ENCODE results near the gene APOL6. TPM values are rescaled to one million over a fixed set of nuclear protein-coding genes. Genes with fewer than 3 reads are reported as not detected.
"Not testable (repeated sequence)": the region's sequence is repeated elsewhere in the genome, so short reads cannot be mapped to it uniquely, and the experiment has no call there.

Gene APOL6
- total RNA-seq, 2 donors from 2014 or later = 23.5 to 33.2 TPM

DNA sequence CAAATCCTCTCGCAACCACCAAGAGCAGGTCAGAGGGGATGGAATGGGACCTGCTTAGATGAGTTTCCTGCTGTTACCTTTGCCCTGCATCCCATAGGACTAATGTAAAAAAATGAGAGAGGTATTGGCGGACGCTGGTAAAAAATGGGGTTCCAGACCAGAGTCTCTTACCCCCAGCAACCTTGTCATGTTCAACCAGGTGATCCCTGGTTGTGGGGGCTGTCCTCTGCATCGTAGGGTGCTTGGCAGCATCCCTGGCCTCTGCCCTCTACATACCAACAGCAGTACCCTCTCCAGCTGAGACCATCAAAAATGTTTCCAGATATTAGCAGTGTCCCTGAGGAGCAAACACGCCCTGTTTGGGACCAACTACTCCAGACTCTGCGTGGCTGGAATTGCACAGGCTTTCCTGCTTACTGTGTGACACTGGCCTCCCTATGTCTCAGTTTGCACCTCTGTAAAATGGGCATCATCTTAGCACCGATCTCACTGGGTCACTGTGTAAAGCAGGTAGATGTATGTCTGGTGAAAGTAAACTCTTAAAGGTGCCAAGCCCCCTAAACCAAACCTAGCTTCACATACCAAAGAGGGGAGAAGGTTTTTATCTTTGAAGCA lies 1.5 kb downstream of the APOL6 start:
- peaks cover 21 to 43% of the 10 kb centered on the region in 2 donors for H3K36me3 Mint-ChIP-seq
- no peak for ATAC-seq

GRCh38 chr22:35651085-35651484 lies 2.8 kb downstream of the APOL6 start:
- no peak for ATAC-seq
- DNase-seq (ENCODE audit: low spot score in 2 of 2) = no peak
- H3K27ac Mint-ChIP-seq = no peak overlapping the region
- H3K9me3 Mint-ChIP-seq = peaks cover 0 to 13% of the 10 kb centered on the region in 2 donors
- peaks cover 21 to 56% of the 10 kb centered on the region in 2 donors for H3K36me3 Mint-ChIP-seq

More for the DNA sequence above, 1.5 kb downstream of the APOL6 start:
- DNase-seq (ENCODE audit: low spot score in 2 of 2) = no peak
- peak overlapping the region; percentile 100 for H3K27ac Mint-ChIP-seq
- peaks cover 0 to 9% of the 10 kb centered on the region in 2 donors for H3K9me3 Mint-ChIP-seq

GRCh38 chr22:35653824-35654223 lies 5.6 kb downstream of the APOL6 start:
- ATAC-seq (no peak), DNase-seq (ENCODE audit: low spot score in 2 of 2) (no peak)
- Mint-ChIP-seq H3K36me3 (peaks cover 32 to 76% of the 10 kb centered on the region in 2 donors), H3K27ac (peak overlapping the region in 1 of 2 donors; percentile 11), H3K9me3 (peaks cover 8 to 24% of the 10 kb centered on the region in 2 donors)

- ATAC-seq (no peak), DNase-seq (ENCODE audit: low spot score in 2 of 2) (no peak)
- Mint-ChIP-seq H3K9me3 (peaks cover 8 to 27% of the 10 kb centered on the region in 2 donors), H3K36me3 (peaks cover 34 to 81% of the 10 kb centered on the region in 2 donors), H3K27ac (no peak overlapping the region)
Measured at GRCh38 chr22:35656284-35656752, 8.1 kb downstream of the APOL6 start.

GRCh38 chr22:35657571-35658312 lies 9.5 kb downstream of the APOL6 start:
- H3K9me3 Mint-ChIP-seq = peaks cover 8 to 30% of the 10 kb centered on the region in 2 donors
- ATAC-seq = no peak
- no peak for DNase-seq (ENCODE audit: low spot score in 2 of 2)
- H3K36me3 Mint-ChIP-seq = peaks cover 38 to 93% of the 10 kb centered on the region in 2 donors
- H3K27ac Mint-ChIP-seq = peak overlapping the region; percentile 76 to 97

- H3K27ac Mint-ChIP-seq = peak overlapping the region; percentile 97 to 99
- H3K36me3 Mint-ChIP-seq = peaks cover 47 to 94% of the 10 kb centered on the region in 2 donors
- DNase-seq (ENCODE audit: low spot score in 2 of 2) (no peak), ATAC-seq (peak; percentile 83 to 85)
- H3K9me3 Mint-ChIP-seq = peaks cover 8 to 27% of the 10 kb centered on the region in 2 donors
Measured at GRCh38 chr22:35660291-35661127, 12.3 kb downstream of the APOL6 start.

DNA sequence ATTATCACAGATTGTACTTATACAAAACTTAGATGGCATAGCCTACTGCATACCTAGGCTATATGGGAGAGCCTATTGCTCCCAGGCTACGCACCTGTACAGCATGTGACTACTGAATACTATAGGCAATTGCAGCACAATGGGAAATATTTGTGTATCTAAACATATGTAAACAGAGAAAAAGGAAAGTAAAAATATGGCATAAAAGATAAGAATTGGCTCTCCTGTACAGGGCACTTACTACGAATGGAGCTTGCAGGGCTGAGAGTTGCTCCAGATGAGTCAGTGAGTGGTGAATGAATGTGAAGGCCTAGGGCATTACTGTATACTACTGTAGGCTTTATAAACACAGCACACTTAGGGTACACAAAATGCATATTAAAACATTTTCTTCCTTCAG lies 13.2 kb downstream of the APOL6 start:
- H3K27ac Mint-ChIP-seq = peak overlapping the region; percentile 0 to 97
- ATAC-seq (peak; percentile 55 to 76), DNase-seq (ENCODE audit: low spot score in 2 of 2) (no peak)
- peaks cover 50 to 88% of the 10 kb centered on the region in 2 donors for H3K36me3 Mint-ChIP-seq
- H3K9me3 Mint-ChIP-seq = peaks cover 8 to 25% of the 10 kb centered on the region in 2 donors

DNA sequence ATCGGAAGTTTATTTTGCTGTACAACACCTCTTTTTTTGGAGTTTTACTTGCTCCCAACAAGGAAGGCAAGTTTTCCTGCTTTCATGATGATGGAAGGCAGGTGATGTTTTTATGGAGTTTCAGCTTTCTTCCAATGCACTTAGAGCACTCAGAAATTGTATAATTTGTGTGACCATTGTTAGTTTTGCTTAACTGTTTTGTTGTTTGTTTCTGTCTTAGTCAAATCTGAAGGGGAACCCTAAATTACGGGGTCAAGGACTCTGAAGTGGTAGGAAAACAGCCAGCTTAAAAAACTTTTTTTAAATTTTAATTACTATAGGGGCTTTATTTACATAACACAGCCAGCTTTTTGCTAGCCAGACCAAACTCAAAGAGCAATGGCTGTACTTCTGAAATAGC lies 14.7 kb downstream of the APOL6 start:
- ATAC-seq (no peak), DNase-seq (ENCODE audit: low spot score in 2 of 2) (no peak)
- Mint-ChIP-seq H3K36me3 (peaks cover 51 to 88% of the 10 kb centered on the region in 2 donors), H3K27ac (peak overlapping the region in 1 of 2 donors; percentile 97), H3K9me3 (peaks cover 8 to 23% of the 10 kb centered on the region in 2 donors)

GRCh38 chr22:35663371-35663770 lies 15.1 kb downstream of the APOL6 start:
- Mint-ChIP-seq H3K36me3 (peaks cover 51 to 87% of the 10 kb centered on the region in 2 donors), H3K27ac (peak overlapping the region; percentile 29 to 97), H3K9me3 (peaks cover 4 to 19% of the 10 kb centered on the region in 2 donors)
- no peak for DNase-seq (ENCODE audit: low spot score in 2 of 2)
- ATAC-seq = no peak

GRCh38 chr22:35664955-35665587 lies 16.8 kb downstream of the APOL6 start:
- ATAC-seq = no peak
- H3K9me3 Mint-ChIP-seq = peaks cover 0 to 8% of the 10 kb centered on the region in 2 donors

GRCh38 chr22:35666699-35667098 lies 18.5 kb downstream of the APOL6 start:
- DNase-seq (ENCODE audit: low spot score in 2 of 2); H3K9me3 Mint-ChIP-seq; H3K27ac Mint-ChIP-seq; ATAC-seq: not testable (repeated sequence)
- peaks cover 33 to 55% of the 10 kb centered on the region in 2 donors for H3K36me3 Mint-ChIP-seq

More at GRCh38 chr22:35664955-35665587, 16.8 kb downstream of the APOL6 start:
- no peak overlapping the region for H3K27ac Mint-ChIP-seq
- peaks cover 35 to 70% of the 10 kb centered on the region in 2 donors for H3K36me3 Mint-ChIP-seq
- no peak for DNase-seq (ENCODE audit: low spot score in 2 of 2)

DNA sequence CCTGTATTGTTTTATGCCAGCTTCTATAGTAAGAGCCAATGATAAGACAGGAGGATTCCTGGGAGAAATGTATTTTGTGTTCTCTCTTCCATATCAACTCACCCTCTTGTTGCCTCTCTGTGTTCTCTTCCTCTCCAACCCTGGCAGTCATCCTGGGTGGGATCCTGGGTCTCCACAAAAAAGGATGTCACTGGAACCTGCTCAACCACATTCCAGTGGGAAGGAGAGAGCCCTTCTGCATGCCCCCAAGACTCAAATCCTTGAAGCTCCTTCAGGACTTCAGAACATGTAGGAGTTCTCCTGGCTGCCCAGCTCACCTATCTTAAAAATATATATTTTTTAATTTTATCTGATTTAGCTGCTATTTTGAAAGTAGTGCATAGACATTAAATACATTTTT lies 26.1 kb downstream of the APOL6 start:
- H3K9me3 Mint-ChIP-seq = peaks cover 24 to 26% of the 10 kb centered on the region in 2 donors
- no peak for ATAC-seq
- H3K36me3 Mint-ChIP-seq = peaks cover 19 to 49% of the 10 kb centered on the region in 2 donors

DNA sequence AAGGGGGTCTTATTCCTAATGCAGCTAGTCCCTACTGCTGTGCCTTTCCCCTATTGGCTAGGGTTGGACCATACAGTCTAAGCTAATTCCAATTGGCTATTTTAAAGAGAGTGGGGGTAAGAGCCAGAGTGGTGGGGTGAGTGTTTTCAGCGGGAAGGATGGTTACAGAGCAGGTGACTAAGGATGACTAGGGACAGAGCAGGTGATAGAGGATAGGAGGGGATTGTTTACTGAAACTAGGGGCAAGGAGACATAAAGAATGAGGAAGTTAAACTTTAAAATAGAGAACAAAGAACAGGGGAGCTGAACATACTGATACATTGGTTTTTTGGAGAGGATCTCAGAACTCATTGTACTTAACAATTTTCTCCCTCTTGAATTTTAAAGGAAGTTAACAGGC lies 27.8 kb downstream of the APOL6 start:
- DNase-seq (ENCODE audit: low spot score in 2 of 2); ATAC-seq: not testable (repeated sequence)
- Mint-ChIP-seq H3K36me3 (peaks cover 20 to 56% of the 10 kb centered on the region in 2 donors), H3K27ac (peak overlapping the region in 1 of 2 donors; percentile 62), H3K9me3 (peaks cover 26 to 33% of the 10 kb centered on the region in 2 donors)

More for the DNA sequence above, 26.1 kb downstream of the APOL6 start:
- DNase-seq (ENCODE audit: low spot score in 2 of 2) = no peak
- H3K27ac Mint-ChIP-seq = no peak overlapping the region

DNA sequence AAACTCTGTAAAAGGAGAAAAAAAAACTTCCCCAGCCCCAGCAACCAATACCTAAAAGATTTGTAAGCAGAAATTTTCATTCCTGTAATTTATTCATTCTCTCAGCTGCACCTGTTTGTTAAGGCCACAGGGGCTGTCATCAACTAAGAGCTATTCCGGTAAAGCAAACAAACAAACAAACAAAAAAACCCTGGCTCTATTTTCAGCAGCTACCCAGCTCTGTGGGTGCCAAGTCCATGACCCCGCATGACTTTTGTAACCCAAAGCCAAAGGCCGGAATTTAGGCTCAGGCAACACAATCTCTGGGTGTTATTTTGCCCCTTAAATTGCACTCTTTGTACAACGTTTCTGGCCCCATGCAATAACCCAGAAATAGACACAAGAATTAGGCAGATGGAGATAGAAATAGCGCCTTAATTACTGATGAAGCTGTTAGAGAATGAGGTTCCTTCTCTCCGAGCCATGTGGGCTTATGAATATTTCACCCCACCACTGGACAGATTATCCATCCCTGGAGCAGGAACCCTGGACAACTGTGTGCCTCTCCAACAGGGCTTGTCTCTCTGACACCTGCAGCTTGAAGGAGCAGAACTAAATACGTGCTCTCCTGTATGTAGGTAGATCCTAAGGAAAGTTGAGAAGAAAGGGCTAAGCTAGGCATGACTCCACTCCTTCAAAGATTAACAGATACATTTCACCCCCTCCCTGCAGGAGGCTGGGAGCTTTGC lies 29.4 kb downstream of the APOL6 start:
- Mint-ChIP-seq H3K9me3 (peaks cover 26 to 39% of the 10 kb centered on the region in 2 donors), H3K27ac (no peak overlapping the region), H3K36me3 (peaks cover 28 to 61% of the 10 kb centered on the region in 2 donors)
- DNase-seq (ENCODE audit: low spot score in 2 of 2) (no peak), ATAC-seq (no peak)

DNA sequence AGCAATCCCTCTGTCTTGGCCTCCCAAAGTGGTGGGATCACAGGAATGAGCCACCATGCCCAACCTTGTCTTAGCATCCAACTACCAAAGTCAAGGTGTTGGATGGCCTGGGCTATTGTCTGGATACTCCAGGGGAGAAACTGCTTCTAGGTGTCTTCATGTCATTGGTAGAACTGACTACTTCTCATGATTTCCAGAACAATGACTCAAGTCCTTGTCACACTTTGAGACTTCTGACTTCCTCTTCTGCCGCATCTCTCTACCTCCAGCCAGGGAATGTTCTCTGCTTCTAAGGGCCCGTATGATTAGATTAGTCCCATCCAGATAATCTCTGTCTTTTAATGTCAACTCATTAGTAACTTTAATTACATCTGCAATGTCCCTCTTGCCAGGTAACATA lies 30.6 kb downstream of the APOL6 start:
- Mint-ChIP-seq H3K27ac (peak overlapping the region in 1 of 2 donors; percentile 79), H3K9me3 (peaks cover 26 to 33% of the 10 kb centered on the region in 2 donors), H3K36me3 (peaks cover 28 to 53% of the 10 kb centered on the region in 2 donors)
- no peak for DNase-seq (ENCODE audit: low spot score in 2 of 2)
- ATAC-seq = peak; percentile 47 to 75
